ENCODE data around the gene CDC42BPB.

Gene CDC42BPB

DNA sequence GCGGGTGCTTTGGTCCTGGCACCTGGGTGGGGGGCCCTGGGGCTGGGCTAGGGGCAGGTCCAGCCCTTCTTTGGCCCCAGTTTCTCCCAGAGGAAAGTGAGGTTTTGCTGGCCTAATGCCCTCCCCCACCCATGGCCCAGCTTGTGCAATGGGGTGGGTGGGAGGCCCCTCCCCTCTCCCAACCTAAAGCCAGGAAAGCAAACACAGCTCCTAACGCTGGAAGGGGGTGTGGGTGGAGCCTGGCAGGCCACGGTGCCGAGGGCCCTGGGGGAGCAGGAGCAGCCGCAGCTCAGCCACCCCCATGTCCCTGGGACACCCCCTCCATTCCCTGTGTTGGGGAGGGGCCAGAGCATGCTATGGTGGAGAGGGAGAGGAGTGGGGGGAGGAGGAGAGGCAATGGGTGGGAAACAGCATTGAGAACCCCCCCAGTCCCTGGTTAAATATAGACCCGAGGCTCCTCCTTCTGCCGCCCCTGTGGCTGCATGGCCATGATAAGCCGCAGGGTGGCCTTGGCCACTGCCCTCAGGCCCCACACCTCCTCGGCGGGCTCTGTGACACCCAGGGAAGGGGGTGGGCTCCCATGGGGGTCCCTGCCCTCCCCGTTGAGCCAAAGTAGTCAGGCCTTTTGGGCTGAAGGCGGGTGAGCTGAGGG lies 41.9 kb upstream of the CDC42BPB start:
- H3K27ac Mint-ChIP-seq = no peak overlapping the region
- no peak overlapping the region for H3K4me3 Mint-ChIP-seq
- no peaks in the 10 kb centered on the region for H3K9me3 Mint-ChIP-seq
- no peak for DNase-seq (ENCODE audit: low spot score)
- H3K36me3 Mint-ChIP-seq (ENCODE audit: low read depth) = no peaks in the 10 kb centered on the region
- H3K4me1 Mint-ChIP-seq (ENCODE audit: low read depth) = no peaks in the 10 kb centered on the region
- H3K27me3 Mint-ChIP-seq (ENCODE audit: low read depth) = peaks cover 25% of the 10 kb centered on the region

DNA sequence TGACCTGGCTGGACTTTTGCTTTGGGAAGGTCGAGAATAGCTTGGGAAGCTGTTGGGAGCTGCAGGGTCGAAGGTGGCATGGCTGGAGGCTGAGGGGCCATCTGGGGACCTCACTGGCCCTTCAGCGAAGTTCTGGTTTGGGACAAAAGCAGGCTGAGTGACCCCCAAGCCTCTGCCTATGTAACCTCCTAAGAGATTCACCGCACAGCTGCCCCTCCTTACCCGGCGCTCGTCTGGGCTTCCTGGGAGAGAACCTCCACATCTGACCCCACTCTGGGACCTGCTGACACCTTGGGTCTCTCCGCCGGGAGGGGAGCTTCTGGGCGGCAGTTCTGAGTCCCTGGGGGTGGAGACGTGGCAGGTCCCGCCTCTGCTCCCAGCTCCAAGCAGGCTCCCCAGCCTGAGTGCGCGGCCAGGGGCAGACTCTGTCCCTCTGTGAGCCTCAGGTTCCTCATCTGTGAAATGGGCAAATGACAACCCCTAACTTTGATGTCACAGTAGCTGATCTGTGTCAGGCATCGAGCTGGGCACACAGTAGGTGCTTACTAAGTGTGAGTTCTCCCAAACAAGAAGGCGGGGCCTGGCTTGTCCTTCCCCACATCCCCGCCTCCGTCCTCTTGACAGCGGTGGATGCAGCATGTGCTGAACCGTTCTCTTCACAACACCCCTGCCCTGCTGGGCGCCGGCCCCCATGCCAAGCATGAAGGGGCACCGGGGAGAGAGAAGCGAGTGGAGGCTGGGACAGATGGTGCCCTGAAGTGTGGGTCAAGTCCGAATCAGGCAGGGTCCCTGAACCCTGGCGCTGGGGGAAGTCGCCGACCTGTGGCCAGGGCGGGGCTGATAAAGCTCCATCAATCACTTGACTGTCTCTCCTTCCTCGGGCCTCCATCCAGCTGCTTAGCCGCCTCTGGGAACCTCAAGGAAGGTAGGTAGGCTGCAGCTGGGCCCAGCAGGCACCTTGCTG lies 40.9 kb upstream of the CDC42BPB start:
- DNase-seq (ENCODE audit: low spot score) = no peak
- Mint-ChIP-seq H3K27ac (no peak overlapping the region), H3K4me1 (ENCODE audit: low read depth) (no peaks in the 10 kb centered on the region), H3K27me3 (ENCODE audit: low read depth) (peaks cover 20% of the 10 kb centered on the region), H3K36me3 (ENCODE audit: low read depth) (no peaks in the 10 kb centered on the region), H3K4me3 (no peak overlapping the region), H3K9me3 (no peaks in the 10 kb centered on the region)

DNA sequence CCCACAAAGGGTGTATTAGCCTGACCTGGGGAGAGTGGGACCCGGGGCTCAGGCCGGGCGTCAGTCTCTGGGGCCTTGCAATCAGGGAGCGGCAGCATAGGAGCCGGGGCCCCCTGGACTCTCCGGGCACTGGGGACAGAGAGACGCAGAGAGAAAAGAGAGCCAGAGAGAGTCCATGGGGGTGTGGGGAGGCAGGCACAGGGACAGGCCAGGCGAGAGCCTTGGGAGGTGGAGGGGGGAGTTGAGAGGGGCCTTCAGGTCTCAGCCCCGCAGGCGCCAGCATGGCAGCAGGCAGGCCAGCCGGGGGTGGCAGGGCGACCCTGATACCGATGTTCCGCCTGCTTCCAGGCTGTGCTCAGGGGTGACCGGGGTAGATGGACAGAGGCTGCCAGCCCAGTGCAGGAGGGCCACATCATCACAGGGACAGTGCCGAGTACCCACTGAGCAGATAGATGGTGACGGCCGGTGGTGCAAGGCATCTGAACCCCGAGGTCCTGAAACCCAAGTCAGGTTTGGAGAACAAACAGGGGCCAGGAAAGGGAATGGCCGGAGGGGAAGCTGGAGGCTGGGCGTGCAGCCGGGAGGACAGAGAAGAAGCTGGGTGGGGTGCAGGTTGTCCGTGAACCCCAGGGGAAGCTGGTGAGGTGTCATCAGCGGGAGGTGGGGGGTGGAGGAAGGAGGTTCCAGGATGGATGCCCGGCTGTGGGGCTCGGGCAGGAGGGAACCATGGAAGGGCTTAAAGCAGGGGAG lies 40.1 kb upstream of the CDC42BPB start:
- DNase-seq (ENCODE audit: low spot score) = no peak
- no peak overlapping the region for H3K27ac Mint-ChIP-seq
- H3K9me3 Mint-ChIP-seq = no peaks in the 10 kb centered on the region
- no peaks in the 10 kb centered on the region for H3K4me1 Mint-ChIP-seq (ENCODE audit: low read depth)
- no peaks in the 10 kb centered on the region for H3K36me3 Mint-ChIP-seq (ENCODE audit: low read depth)
- H3K27me3 Mint-ChIP-seq (ENCODE audit: low read depth) = peaks cover 14% of the 10 kb centered on the region
- no peak overlapping the region for H3K4me3 Mint-ChIP-seq

DNA sequence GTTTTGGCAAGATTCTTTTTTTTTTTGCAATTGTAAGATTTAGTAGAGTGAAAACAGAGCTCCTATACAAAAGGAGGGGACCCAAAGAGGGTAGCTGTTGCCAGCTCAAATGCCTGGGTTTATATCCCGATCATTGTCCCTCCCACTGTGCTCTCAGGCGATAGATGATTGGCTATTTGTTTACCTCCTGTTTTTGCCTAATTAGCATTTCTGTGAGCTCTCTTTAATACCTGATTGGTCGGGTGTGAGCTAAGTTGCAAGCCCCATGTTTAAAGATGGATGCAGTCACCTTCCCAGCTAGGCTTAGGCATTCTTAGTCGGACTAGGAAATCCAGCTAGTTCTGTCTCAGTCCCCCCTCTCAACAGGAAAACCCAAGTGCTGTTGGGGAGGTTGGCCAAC lies 39.0 kb upstream of the CDC42BPB start:
- Mint-ChIP-seq H3K4me1 (ENCODE audit: low read depth) (no peaks in the 10 kb centered on the region), H3K27ac (no peak overlapping the region), H3K9me3 (no peaks in the 10 kb centered on the region), H3K36me3 (ENCODE audit: low read depth) (no peaks in the 10 kb centered on the region), H3K4me3 (no peak overlapping the region), H3K27me3 (ENCODE audit: low read depth) (peaks cover 6% of the 10 kb centered on the region)
- no peak for DNase-seq (ENCODE audit: low spot score)

DNA sequence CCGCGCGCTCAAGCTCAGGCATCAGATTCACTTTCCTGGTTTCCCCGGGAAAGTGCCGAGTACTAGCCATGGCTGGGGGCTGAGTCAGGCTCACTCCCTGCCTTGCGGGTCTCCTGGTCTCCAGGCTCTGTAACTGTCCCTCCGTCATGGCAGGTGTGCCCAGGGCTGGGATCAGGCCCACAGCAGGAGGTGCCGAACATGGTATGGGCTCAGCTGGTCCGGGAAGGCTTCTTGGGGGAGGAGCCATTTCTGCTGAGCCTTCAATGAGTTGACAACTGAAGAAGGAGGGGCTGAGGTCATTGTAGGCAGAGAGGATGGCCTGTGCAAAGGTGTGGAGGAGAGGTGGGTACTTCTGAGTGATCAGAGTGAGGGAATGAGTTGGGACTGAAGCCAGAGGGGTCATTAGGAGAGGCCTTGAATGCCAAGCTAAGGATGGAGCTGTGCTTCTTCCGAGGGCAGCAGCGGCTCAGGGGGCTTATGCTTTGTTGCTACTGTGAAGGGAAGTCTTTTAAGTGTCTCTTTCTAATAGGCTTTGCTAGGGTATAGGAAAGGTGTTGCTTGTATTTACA lies 37.9 kb upstream of the CDC42BPB start:
- H3K27ac Mint-ChIP-seq = no peak overlapping the region
- no peak for DNase-seq (ENCODE audit: low spot score)

DNA sequence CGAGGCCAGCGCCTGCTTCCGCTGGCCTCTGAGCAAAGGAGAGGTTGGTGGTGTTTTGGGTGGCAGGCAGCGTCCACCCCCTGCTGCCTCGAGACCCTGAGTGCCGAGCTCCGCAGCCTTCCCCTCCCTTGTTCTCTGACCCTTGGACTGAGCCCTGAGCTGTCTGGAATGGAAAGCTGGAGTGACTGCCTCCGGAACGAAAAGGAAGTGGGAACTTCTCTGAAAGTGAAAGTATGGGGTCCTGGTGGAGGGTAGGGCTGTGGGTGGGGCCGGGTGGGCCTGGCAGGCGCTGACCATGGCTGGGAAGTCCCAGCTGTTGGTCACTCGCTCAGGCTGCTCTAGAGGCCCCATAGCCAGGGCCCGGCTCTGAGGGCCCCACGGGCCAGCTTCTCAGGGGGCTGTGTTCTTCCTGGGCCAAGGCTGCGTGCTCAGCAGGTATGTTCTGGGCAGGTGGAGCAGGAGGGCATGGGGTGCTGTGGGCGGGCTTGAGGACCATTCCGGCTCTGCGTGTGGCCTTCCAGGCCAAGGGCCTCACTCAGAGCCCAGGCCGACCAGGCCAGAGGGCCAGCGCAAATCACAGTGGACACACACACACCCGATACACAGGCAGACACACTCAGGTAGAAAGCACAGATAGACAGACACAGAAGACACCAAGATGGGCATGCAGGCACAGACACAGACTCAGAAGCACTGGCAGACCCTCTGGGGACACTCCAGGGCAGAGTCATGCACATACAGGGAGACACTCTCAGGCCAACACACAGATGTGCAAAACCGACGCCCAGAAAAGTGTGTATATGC lies 37.3 kb upstream of the CDC42BPB start, which contains the start of gene EXOC3L4:
TSS of gene EXOC3L4 (plus strand) at position 320 of the 804 bp plus-strand sequence. CDS start 5,495 bp downstream, outside the sequence.
- H3K27me3 Mint-ChIP-seq (ENCODE audit: low read depth) = peaks cover 2% of the 10 kb centered on the region
- H3K4me1 Mint-ChIP-seq (ENCODE audit: low read depth) = peaks cover 3% of the 10 kb centered on the region
- no peak within 1 kb of the TSS for H3K4me3 Mint-ChIP-seq
- no peaks in the 10 kb centered on the region for H3K36me3 Mint-ChIP-seq (ENCODE audit: low read depth)
- no peak within 1 kb of the TSS for H3K27ac Mint-ChIP-seq
- no peaks in the 10 kb centered on the region for H3K9me3 Mint-ChIP-seq
- DNase-seq (ENCODE audit: low spot score) = no peak

More for the DNA sequence above, 37.9 kb upstream of the CDC42BPB start:
- Mint-ChIP-seq H3K4me3 (no peak overlapping the region), H3K27me3 (ENCODE audit: low read depth) (peaks cover 2% of the 10 kb centered on the region), H3K4me1 (ENCODE audit: low read depth) (peaks cover 3% of the 10 kb centered on the region), H3K36me3 (ENCODE audit: low read depth) (no peaks in the 10 kb centered on the region), H3K9me3 (no peaks in the 10 kb centered on the region)

DNA sequence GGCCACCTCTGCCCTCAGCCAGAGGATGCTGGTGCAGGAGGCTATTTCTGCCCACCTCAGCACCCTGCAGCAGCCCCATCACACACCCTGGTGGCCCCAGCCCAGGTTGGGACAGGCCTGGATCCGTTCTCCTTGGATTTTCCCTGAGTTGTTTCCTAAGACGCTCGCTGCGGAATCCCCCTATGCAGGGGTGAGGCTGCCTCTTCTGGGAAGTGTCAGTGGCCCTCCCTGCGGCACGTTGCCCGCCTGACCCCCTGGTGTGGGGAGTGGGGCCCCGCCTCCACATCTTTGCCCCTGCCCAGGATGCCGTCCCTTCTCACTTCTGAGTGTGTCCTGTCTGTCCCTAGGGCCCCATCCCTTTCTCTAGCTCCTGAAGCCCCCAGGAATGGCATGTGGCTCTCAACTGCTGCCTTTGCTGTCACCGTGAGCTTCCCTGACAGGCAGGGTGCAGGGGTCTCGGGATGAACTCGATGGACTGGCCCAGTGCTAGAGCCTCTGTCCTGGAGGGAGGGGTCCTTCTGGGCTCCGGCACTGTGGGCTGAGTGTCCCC lies 36.6 kb upstream of the CDC42BPB start:
- no peaks in the 10 kb centered on the region for H3K36me3 Mint-ChIP-seq (ENCODE audit: low read depth)

DNA sequence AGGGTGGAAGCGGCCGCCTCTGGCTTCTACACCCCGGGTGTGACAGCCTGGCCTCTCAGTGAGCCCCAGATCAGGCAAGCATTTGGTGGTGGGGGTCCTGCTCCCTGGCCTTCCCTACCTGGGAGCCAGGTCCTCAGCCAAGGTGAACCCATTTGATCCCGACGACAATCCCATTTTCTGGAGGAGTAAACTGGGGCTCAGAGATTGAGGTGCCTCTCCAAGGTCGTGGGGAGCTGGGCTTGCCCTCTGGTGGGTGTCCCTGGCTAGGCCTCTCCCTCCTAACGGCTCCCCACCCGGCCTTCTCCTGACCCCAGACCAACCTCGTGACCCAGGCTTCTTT lies 34.5 kb upstream of the CDC42BPB start:
- peaks cover 3% of the 10 kb centered on the region for H3K4me1 Mint-ChIP-seq (ENCODE audit: low read depth)
- peak overlapping the region; percentile 21 for H3K4me3 Mint-ChIP-seq
- H3K9me3 Mint-ChIP-seq = no peaks in the 10 kb centered on the region
- no peaks in the 10 kb centered on the region for H3K36me3 Mint-ChIP-seq (ENCODE audit: low read depth)
- peaks cover 2% of the 10 kb centered on the region for H3K27me3 Mint-ChIP-seq (ENCODE audit: low read depth)
- H3K27ac Mint-ChIP-seq = no peak overlapping the region
- no peak for DNase-seq (ENCODE audit: low spot score)

More for the DNA sequence above, 36.6 kb upstream of the CDC42BPB start:
- H3K27me3 Mint-ChIP-seq (ENCODE audit: low read depth) = peaks cover 2% of the 10 kb centered on the region
- no peak overlapping the region for H3K4me3 Mint-ChIP-seq
- DNase-seq (ENCODE audit: low spot score) = no peak
- H3K27ac Mint-ChIP-seq = no peak overlapping the region
- H3K9me3 Mint-ChIP-seq = no peaks in the 10 kb centered on the region
- H3K4me1 Mint-ChIP-seq (ENCODE audit: low read depth) = peaks cover 3% of the 10 kb centered on the region

DNA sequence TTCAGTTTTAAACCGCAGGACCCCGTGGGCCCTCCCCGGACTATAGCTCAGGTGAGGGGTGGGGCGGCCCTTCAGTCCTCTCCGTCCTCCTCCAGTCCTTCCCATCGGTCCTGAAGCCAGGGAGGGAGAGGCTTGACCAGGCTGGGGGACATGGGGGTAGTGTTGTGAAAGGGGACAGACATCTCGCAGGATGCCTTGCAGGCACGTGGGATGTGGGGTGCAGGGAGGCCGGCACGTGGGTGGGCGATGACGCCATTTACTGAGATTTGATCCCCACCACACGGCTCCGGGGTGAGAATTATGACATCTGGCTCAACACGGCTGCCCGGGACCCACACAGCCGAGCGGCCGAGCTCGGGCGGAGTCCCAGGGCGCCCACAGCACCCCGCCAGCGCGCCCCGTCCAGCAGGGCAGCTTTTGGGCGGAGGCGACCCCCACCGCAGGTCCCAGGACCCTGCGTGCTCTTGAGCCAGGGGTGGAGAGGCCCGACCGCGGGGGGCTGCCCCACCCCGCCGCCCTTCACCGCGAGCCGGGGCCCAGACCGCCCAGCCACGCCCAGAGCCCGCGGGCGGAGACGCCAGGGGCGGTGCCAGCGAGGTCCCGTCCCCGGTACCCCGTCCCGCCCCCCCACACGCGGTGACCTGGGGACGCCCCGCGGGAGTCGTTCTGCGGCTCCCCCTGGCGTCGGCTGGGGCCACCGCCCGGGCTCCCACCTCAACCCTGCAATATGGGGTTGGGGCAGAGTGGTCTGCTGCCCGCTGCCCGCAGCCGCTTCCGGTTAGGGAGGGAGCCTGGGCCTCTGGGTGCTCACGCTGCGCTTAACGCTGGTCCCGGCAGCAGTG lies 33.9 kb upstream of the CDC42BPB start:
- H3K27me3 Mint-ChIP-seq (ENCODE audit: low read depth) = no peaks in the 10 kb centered on the region
- DNase-seq (ENCODE audit: low spot score) = peak; percentile 69
- H3K4me1 Mint-ChIP-seq (ENCODE audit: low read depth) = peaks cover 3% of the 10 kb centered on the region
- no peaks in the 10 kb centered on the region for H3K9me3 Mint-ChIP-seq
- no peaks in the 10 kb centered on the region for H3K36me3 Mint-ChIP-seq (ENCODE audit: low read depth)
- H3K4me3 Mint-ChIP-seq = peak overlapping the region; percentile 63
- no peak overlapping the region for H3K27ac Mint-ChIP-seq

DNA sequence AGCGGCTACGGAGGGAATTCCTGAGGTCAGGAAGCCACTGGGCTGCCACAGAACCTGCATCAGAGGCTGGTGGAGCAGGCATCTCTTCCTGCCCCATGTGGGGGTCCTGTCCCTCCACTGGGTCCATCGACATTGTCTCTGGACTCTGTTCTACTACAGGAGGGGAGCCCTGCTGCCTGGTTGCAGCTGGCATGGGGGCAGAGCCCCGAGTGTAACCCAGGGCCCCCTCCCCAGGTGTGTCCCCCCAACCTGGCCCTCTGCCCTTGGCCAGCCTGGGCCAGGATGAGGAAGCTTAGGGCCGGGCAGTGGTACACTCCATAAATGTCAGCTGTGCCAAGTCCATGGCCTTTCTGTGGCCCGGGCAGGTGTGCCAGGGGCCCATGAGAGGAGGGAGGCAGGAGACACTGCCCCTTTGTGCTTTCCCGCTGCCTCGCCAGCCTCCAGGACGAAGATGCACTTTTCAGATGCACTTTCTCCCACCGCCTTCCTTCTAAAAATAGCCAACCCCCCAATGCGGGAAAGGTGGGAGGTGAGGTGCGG lies 33.2 kb upstream of the CDC42BPB start:
- no peaks in the 10 kb centered on the region for H3K9me3 Mint-ChIP-seq
- H3K27ac Mint-ChIP-seq = no peak overlapping the region
- H3K36me3 Mint-ChIP-seq (ENCODE audit: low read depth) = no peaks in the 10 kb centered on the region
- DNase-seq (ENCODE audit: low spot score) = no peak
- peaks cover 3% of the 10 kb centered on the region for H3K4me1 Mint-ChIP-seq (ENCODE audit: low read depth)
- H3K27me3 Mint-ChIP-seq (ENCODE audit: low read depth) = peaks cover under 1% of the 10 kb centered on the region
- H3K4me3 Mint-ChIP-seq = peak overlapping the region; percentile 63

DNA sequence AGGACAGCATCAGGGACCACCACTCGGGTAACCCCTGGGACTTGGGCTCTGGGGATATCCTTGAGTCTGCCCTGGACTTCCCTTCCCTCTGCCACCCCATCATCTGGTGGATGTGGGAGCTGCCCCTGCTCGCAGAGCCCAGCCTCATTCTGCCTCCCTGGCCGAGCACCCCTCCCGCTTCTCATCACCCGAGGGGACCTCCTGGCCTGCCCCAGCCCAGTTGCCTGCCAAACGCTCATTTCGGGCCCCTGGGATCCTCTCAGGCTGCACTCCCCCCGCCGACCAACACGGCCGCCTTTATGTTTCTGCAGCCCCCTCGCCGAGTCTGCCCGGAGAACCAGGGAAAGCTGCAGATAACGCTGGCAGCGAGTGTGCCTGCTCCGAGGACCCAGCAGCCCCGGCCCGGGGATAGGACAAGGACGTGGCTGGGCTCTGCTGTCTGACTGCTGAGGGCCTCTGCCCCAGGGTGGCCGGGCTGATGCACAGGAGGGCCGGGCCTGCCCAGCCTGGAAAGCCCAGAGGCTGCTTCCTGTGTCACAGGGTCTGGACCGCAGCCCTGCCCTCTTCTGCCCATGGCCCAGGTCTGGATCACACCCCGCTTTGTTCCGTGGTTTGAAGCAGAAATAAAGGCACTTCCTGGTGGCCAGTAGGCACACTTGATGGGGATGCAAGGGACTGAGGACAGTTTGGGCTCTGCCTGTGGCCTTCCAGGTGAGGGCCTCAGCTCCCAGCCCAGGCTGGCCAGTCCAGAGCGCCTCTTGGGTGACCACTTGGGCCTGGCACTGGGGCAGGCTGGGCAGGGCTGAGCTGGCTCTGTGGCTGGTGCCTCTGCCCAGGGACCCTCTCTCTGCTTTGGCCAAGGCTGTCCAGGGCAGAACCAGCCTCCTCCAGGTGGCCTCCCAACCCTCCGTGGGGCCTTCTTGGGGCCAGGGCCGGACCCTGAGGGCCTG lies 32.3 kb upstream of the CDC42BPB start:
- no peak overlapping the region for H3K27ac Mint-ChIP-seq

More for the DNA sequence above, 32.3 kb upstream of the CDC42BPB start:
- Mint-ChIP-seq H3K4me3 (no peak overlapping the region), H3K4me1 (ENCODE audit: low read depth) (peaks cover 3% of the 10 kb centered on the region), H3K9me3 (no peaks in the 10 kb centered on the region), H3K36me3 (ENCODE audit: low read depth) (no peaks in the 10 kb centered on the region), H3K27me3 (ENCODE audit: low read depth) (peaks cover 3% of the 10 kb centered on the region)
- DNase-seq (ENCODE audit: low spot score) = no peak

Measured in T-helper 2 cell treated with Interferon-gamma antibody and Interleukin-4, amounts not matched to agents 5 μg/mL and 100 μg/mL, for 36 hours (primary cell).